ENCODE measurements around the gene SPART. TPM values are rescaled to one million over a fixed set of nuclear protein-coding genes. Genes with fewer than 3 reads are reported as not detected.

SPART gene
- total RNA-seq (ENCODE audit: low replicate concordance) = 60.7 and 156 TPM in 2 replicates

DNA sequence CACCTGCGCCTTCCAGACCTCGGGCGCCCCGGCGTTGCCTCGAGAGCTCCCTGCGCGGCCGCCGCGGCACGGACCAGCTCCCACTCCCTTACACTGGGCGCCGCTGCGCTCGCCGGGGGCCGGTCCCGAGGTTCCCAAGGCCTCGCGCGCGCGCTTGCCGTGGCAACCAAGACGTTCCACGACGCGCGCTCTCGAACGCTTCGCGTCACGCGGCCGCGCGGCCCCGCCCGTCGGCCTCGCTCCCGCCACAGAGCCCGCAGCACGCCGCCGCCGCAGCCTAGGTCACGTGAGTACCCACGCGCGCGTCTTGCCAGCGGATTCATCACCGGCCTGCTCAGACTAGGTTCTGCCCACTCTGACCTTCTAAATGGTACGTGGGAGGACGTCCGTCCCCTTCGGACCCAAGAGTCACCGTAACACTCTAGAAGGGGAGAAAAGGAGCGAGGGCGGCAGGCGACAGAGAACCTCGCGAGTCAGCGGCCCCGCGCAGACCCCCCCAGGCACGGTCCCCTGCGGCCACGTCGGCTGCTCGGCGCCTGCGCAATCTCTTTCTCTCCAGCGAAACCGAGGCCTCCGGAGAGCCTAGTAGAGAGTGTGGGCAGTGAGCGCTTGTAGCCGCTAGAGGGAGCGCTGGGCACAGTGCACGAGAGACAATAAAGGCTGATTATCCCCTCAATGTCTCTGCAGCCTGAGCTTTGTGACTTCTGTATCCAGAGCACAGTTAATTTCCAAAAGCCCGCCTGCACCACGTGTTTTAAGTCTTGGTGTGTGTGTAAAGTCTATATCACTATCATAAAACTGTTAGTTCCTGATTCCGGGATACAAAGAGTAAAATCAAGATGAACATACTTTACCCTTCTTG lies at the start of gene SPART:
TSS of gene SPART (minus strand) at position 173 of the 862 bp plus-strand sequence. CDS start 10,564 bp downstream, outside the sequence.

GRCh38 chr13:36297366-36298338 lies 48.5 kb downstream of the SPART start, which contains the start of gene CCDC169:
TSS of gene CCDC169 (minus strand) at chr13:36297814. CDS start at chr13:36297719, 95 bp downstream.

Other genes with a start within 250 kb of the SPART start
- 4.9 and 18.3 TPM in 2 replicates for gene DCLK1, start 215.0 kb downstream of the SPART start, total RNA-seq (ENCODE audit: low replicate concordance)
- gene SOHLH2, start 131.8 kb downstream of the SPART start, total RNA-seq (ENCODE audit: low replicate concordance) = 0.12 and 0.38 TPM in 2 replicates
- 1.7 and 3.5 TPM in 2 replicates for gene CCDC169, start 48.6 kb downstream of the SPART start, total RNA-seq (ENCODE audit: low replicate concordance)
- 0.12 and 26.2 TPM in 2 replicates for gene CCNA1, start 86.1 kb upstream of the SPART start, total RNA-seq (ENCODE audit: low replicate concordance)